Adrenal gland (tissue), 12 donors: ENCODE data around the gene CAPN5. TPM values are rescaled to one million over a fixed set of nuclear protein-coding genes. Genes with fewer than 3 reads are reported as not detected.
"Not testable (repeated sequence)": the region's sequence is repeated elsewhere in the genome, so short reads cannot be mapped to it uniquely, and the experiment has no call there.

ENCODE experiments used
- DNase-seq, 7 donors: peaks; one replicate each; pipeline ENCODE4 v3.0.0-alpha.2; 2019 to 2020
- H3K27ac ChIP-seq, 5 donors: fragments of 200-600 bp; sonication (generic) in 4 of 5; 1 replicate in 3 of 5; 2 replicates in 2 of 5; pipeline versions ENCODE4 v1.5.1 to v1.8.0; 2016 to 2020; ENCODE audit warnings: mild to moderate bottlenecking in 1 of 5
- H3K27me3 ChIP-seq: fragments of 200-600 bp; 2 replicates; pipeline ENCODE4 v1.8.0; 2021
- H3K36me3 ChIP-seq, 2 donors: fragments of 200-600 bp; replicated peaks in 1 of 2; 1 replicate in 1 of 2; 2 replicates in 1 of 2; pipeline versions ENCODE4 v1.5.1 to v1.8.0; 2018 to 2022
- H3K4me1 ChIP-seq, 2 donors: fragments of 200-600 bp; replicated peaks in 1 of 2; 1 replicate in 1 of 2; 2 replicates in 1 of 2; pipeline versions ENCODE4 v1.5.1 to v1.8.0; 2018 to 2021
- H3K4me3 ChIP-seq, 4 donors: fragments of 200-600 bp; sonication (generic) in 3 of 4; one replicate each; pipeline ENCODE4 v1.5.1; 2016 to 2018
- H3K9me3 ChIP-seq, 3 donors: fragments of 200-600 bp; sonication (generic) in 1 of 3; replicated peaks in 1 of 3; 1 replicate in 2 of 3; 2 replicates in 1 of 3; pipeline versions ENCODE4 v1.5.1 to v1.8.0; 2016 to 2021
- CTCF ChIP-seq, 6 experiments: fragments of 450-650 bp in 4 of 6; fragments of 200-600 bp in 2 of 6; sonication (generic) in 1 of 6; IDR thresholded peaks; 1 replicate in 5 of 6; 2 replicates in 1 of 6; pipeline versions ENCODE4 v1.5.1 to v1.8.0; 2016 to 2021; ENCODE audit warnings: antibody characterized with exemption in 6 of 6, mild to moderate bottlenecking in 2 of 6, moderate library complexity in 1 of 6
- POLR2A ChIP-seq, 2 donors: fragments of 450-650 bp; IDR thresholded peaks; one replicate each; pipeline ENCODE4 v1.6.1; 2017; ENCODE audit warnings: antibody characterized with exemption in 2 of 2, mild to moderate bottlenecking in 2 of 2, moderate library complexity in 1 of 2
- WGBS, 4 donors: extraction: QIAGEN DNeasy Blood & Tissue Kit in 2 of 4; methylation state at CpG; one replicate each; pipeline versions ENCODE4 v1.1.5 to v1.1.7; 2013 to 2017; 5-methylcytosine and 5-hydroxymethylcytosine counted together
- intact Hi-C, 2 donors: fragments of 100-400 bp; cut with DNase I; formaldehyde crosslinking; loops; one replicate each; pipeline versions ENCODE4 v1.14.1 to v1.15.0; 2022 to 2023
- polyA plus RNA-seq, 3 donors: library from polyadenylated mRNA; stranded (reverse); fragments of 200-250 nt in 2 of 3; fragments of 350-450 nt in 1 of 3; fragmentation: Illumina TruSeq in 1 of 3; extraction: RNeasy Lipid Tissue Mini Kit (QIAGEN cat#74804) in 1 of 3; gene quantifications; one replicate each; pipeline ENCODE4 v1.2.3, GENCODE V29; 2013 to 2014
- total RNA-seq, 9 donors: library from RNA; depleted of rRNA in 4 of 9; stranded (reverse); fragments of >200 nt in 4 of 9; fragments of 120-200 nt in 1 of 9; fragmentation: NEBNext Ultra II Directional in 1 of 9; extraction: Animal tissue kit (Norgen Biotek cat#: 25700) in 1 of 9; gene quantifications; one replicate each; pipeline versions ENCODE4 v1.1.0 to v1.2.4, GENCODE V29; 2013 to 2023
- donor health status: healthy with polysubstance abuse.
- donor health status: Bipolar disorder and iron deficiency.
- donor health status: DM: yes; HTN: yes; CAD: no.
- donor health status: DM: no; HTN: no; CAD: no.
- donor health status: DM: no; HTN: no; CAD: no.
- donor health status: DM: yes; HTN: yes; CAD: no.

CAPN5 gene
- total and polyA plus RNA-seq, 12 donors: 5.6 to 29.6 (median 18.4) TPM

- Histone ChIP-seq H3K4me1 (peaks cover 0 to 9% of the 10 kb centered on the region in 2 donors), H3K36me3 (no peaks in the 10 kb centered on the region), H3K27me3 (peaks cover 23% of the 10 kb centered on the region), H3K4me3 (no peak overlapping the region), H3K27ac (no peak overlapping the region), H3K9me3 (no peaks in the 10 kb centered on the region)
- TF ChIP-seq CTCF (IDR thresholded peaks at IDR 0.05) (no peak), POLR2A (IDR thresholded peaks at IDR 0.05) (no peak)
- intact Hi-C loops: loop anchor here (5.0 to 10.0 kb wide), 4 partner anchors 47 to 240 kb away; no protein-coding TSS in a partner anchor
- WGBS, 4 donors: 89 to 92% (median 90%) methylated on average over 9 of the region's 9 CpGs
- no peak for DNase-seq
These were observed 21.9 kb upstream of the CAPN5 start for GRCh38 chr11:77044886-77045285.

DNA sequence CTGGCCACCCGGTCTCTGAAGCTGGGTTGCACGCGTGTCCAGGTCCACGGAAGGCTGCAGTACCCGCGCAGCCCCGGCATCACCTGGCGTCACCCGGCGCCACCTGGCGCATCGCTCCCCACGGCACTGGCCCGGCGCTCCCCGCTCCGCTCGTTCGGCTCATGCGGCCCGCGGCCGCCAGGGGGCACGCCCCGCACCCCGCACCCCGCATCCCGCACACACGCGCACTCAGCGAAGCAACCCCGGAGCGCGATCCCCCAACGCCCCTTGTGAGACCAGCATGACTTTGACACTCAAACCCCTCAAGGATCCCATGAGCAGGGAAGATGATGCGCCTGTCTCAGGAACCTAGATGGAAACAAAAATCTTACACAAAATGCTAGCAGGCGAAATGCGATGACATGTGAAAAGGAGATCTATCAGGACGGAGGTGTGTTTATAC is 20.7 kb upstream of the CAPN5 start:
- Histone ChIP-seq H3K36me3 (no peaks in the 10 kb centered on the region), H3K9me3 (no peaks in the 10 kb centered on the region), H3K27ac (no peak overlapping the region), H3K4me1 (peaks cover 0 to 5% of the 10 kb centered on the region in 2 donors), H3K27me3 (peaks cover 11% of the 10 kb centered on the region), H3K4me3 (no peak overlapping the region)
- intact Hi-C loops: loop anchor here (5.0 to 10.0 kb wide), 4 partner anchors 46 to 241 kb away; no protein-coding TSS in a partner anchor
- peak in 5 of 7 donors; percentile 16 to 61 (median 45) for DNase-seq
- 4 to 10% (median 5%) methylated on average over 14 to 39 of the region's 39 CpGs for WGBS, 4 donors
- no peak for TF ChIP-seq POLR2A (IDR thresholded peaks at IDR 0.05)
- TF ChIP-seq CTCF (IDR thresholded peaks at IDR 0.05): peak; percentile 15 to 68 (median 53)

GRCh38 chr11:77047007-77047927 is 19.5 kb upstream of the CAPN5 start:
- peaks cover 0 to 5% of the 10 kb centered on the region in 2 donors for H3K4me1 ChIP-seq
- H3K9me3 ChIP-seq: no peaks in the 10 kb centered on the region
- peak overlapping the region in 2 of 4 donors; percentile 30 to 56 for H3K4me3 ChIP-seq
- peak overlapping the region in 2 of 5 donors; percentile 46 to 70 for H3K27ac ChIP-seq
- WGBS, 4 donors: 3 to 10% (median 6%) methylated on average over 15 of the region's 15 CpGs
- peaks cover 7% of the 10 kb centered on the region for H3K27me3 ChIP-seq
- H3K36me3 ChIP-seq: no peaks in the 10 kb centered on the region
- DNase-seq: peak; percentile 83 to 94 (median 91)
- peak; percentile 68 to 95 (median 80) for TF ChIP-seq CTCF (IDR thresholded peaks at IDR 0.05)
- TF ChIP-seq POLR2A (IDR thresholded peaks at IDR 0.05): no peak
- intact Hi-C loops: loop anchor here (5.0 to 10.0 kb wide), 4 partner anchors 45 to 242 kb away; no protein-coding TSS in a partner anchor

GRCh38 chr11:77047928-77048446 is 18.8 kb upstream of the CAPN5 start:
- WGBS, 4 donors: 58 to 64% (median 61%) methylated on average over 7 of the region's 7 CpGs
- not testable (repeated sequence) for H3K27ac ChIP-seq, H3K9me3 ChIP-seq, H3K27me3 ChIP-seq, H3K36me3 ChIP-seq, H3K4me1 ChIP-seq, H3K4me3 ChIP-seq
- DNase-seq: peak in 1 of 7 donors; percentile 15
- TF ChIP-seq CTCF (IDR thresholded peaks at IDR 0.05): peak in 1 of 6 experiments; percentile 0
- intact Hi-C loops: loop anchor here (2.0 to 10.0 kb wide), 5 partner anchors 43 to 243 kb away; no protein-coding TSS in a partner anchor
